A549 (cell line): ENCODE results near the gene KCTD12. TPM values are rescaled to one million over a fixed set of nuclear protein-coding genes. Genes with fewer than 3 reads are reported as not detected.

Experiments used
- ATAC-seq, 2 experiments: fragments of 200-7000 bp in 1 of 2; fragments of >200 bp in 1 of 2; cut with Nextera tagmentation in 1 of 2; cut with Tn5 transposase in 1 of 2; 3 replicates each; pipeline versions ENCODE4 v1.8.0 to v1.9.1; 2018 to 2020; ENCODE audit warnings: mild to moderate bottlenecking in 1 of 2, moderate library complexity in 1 of 2
- CTCF ChIA-PET: fragments of 300-600 bp; sonication (Branson Sonifier 250); formaldehyde crosslinking; extraction: SDS; loops from one replicate; lab custom pipeline; 2021; ENCODE audit warnings: antibody characterized with exemption, inconsistent platforms; lab: Yijun Ruan, JAX
- POLR2A ChIA-PET: fragments of 350-600 bp; formaldehyde crosslinking; extraction: SDS; loops from one replicate; lab custom pipeline; 2021; ENCODE audit warnings: antibody characterized with exemption, inconsistent platforms; lab: Yijun Ruan, JAX
- DNase-seq, 2 experiments: peaks; one replicate each; pipeline versions ENCODE4 v3.0.0 to v3.0.0-alpha.2; 2011 to 2016; ENCODE audit warnings: low read depth in 1 of 2, low spot score in 1 of 2
- FAIRE-seq: peaks from 2 replicates; lab custom pipeline; 2011; peaks lifted over from hg19 to GRCh38; lab: Jason Lieb, UNC
- H3K27ac ChIP-seq, 2 experiments: fragments of >200 bp; sonication (Bioruptor Twin); formaldehyde crosslinking; 3 replicates each; pipeline ENCODE4 v1.5.1; 2016 to 2017
- H3K4me1 ChIP-seq: fragments of >200 bp; sonication (Bioruptor Twin); formaldehyde crosslinking; 3 replicates; pipeline ENCODE4 v1.6.1; 2016
- H3K4me2 ChIP-seq: fragments of >200 bp; sonication (Bioruptor Twin); formaldehyde crosslinking; 3 replicates; pipeline ENCODE4 v1.6.1; 2016
- H3K4me3 ChIP-seq: fragments of >200 bp; sonication (Bioruptor Twin); formaldehyde crosslinking; 3 replicates; pipeline ENCODE4 v1.5.1; 2016
- H3K9me3 ChIP-seq: fragments of >200 bp; sonication (Bioruptor Twin); formaldehyde crosslinking; 3 replicates; pipeline ENCODE4 v1.6.1; 2016
- CBX8 ChIP-seq: fragments of 200-600 bp; sonication (generic); IDR thresholded peaks from 2 replicates; pipeline ENCODE4 v1.6.1; 2016
- CEBPB ChIP-seq, 2 experiments: fragments of >200 bp in 1 of 2; sonication (Bioruptor Twin) in 1 of 2; formaldehyde crosslinking in 1 of 2; IDR thresholded peaks; 2 replicates each; pipeline ENCODE4 v1.6.1; 2012 to 2016
- HOXB13 ChIP-seq: fragments of 250-450 bp; sonication (Bioruptor Pico); IDR thresholded peaks from 2 replicates; pipeline ENCODE4 v1.5.0; 2020; ENCODE audit warnings: low read depth, mild to moderate bottlenecking, moderate library complexity
- JUNB ChIP-seq: fragments of >200 bp; sonication (Bioruptor Twin); formaldehyde crosslinking; IDR thresholded peaks from 2 replicates; pipeline ENCODE4 v1.6.1; 2016
- NPAS2 ChIP-seq: fragments of 250-450 bp; sonication (Bioruptor Pico); IDR thresholded peaks from 2 replicates; pipeline ENCODE4 v1.8.0; 2022; ENCODE audit warnings: mild to moderate bottlenecking, moderate library complexity, borderline replicate concordance
- PHF8 ChIP-seq: fragments of 200-600 bp; sonication (generic); IDR thresholded peaks from 2 replicates; pipeline ENCODE4 v1.6.1; 2016; ENCODE audit warnings: low read depth, mild to moderate bottlenecking, antibody characterized with exemption, moderate library complexity, borderline replicate concordance
- POLR2A ChIP-seq: IDR thresholded peaks from 2 replicates; pipeline ENCODE4 v1.6.1; 2012; ENCODE audit warnings: mild to moderate bottlenecking, low read length
- POLR2AphosphoS2 ChIP-seq: conservative IDR thresholded peaks from 2 replicates; pipeline ENCODE4 v1.6.1; 2012; ENCODE audit warnings: low read length, improper control_type of control experiment, inconsistent platforms
- RAD21 ChIP-seq, 2 experiments: fragments of >200 bp in 1 of 2; sonication (Bioruptor Twin) in 1 of 2; formaldehyde crosslinking in 1 of 2; IDR thresholded peaks in 1 of 2; conservative IDR thresholded peaks in 1 of 2; 2 replicates in 1 of 2; 3 replicates in 1 of 2; pipeline ENCODE4 v1.6.1; 2012 to 2018; ENCODE audit warnings: inconsistent platforms in 1 of 2
- RARB ChIP-seq: fragments of 250-450 bp; sonication (Bioruptor Pico); IDR thresholded peaks from 2 replicates; pipeline ENCODE4 v1.8.0; 2021; ENCODE audit warnings: mild to moderate bottlenecking, moderate library complexity
- ZSCAN20 ChIP-seq: fragments of 250-450 bp; sonication (Bioruptor Pico); IDR thresholded peaks from 2 replicates; pipeline ENCODE4 v1.8.0; 2022; ENCODE audit warnings: mild to moderate bottlenecking, moderate library complexity
- WGBS: methylation state at CpG from one replicate; pipeline ENCODE4 v1.1.6; 2017; ENCODE audit errors: missing lambda C conversion rate; 5-methylcytosine and 5-hydroxymethylcytosine counted together
- polyA minus RNA-seq: library from RNA; depleted of rRNA, polyadenylated mRNA; stranded (reverse); fragments of >200 nt; gene quantifications from 2 replicates; pipeline ENCODE4 v1.2.3, GENCODE V29; 2011; rRNA and poly(A)+ RNA removed
- polyA plus RNA-seq, 4 experiments: library from polyadenylated mRNA; depleted of rRNA in 3 of 4; stranded (reverse); fragments of >200 nt; fragmentation: RNase III in 1 of 4; extraction: RNeasy Plus Mini Kit Qiagen cat#74134 plus additional on column Dnase treatment in 1 of 4; gene quantifications; 2 replicates in 3 of 4; 3 replicates in 1 of 4; pipeline ENCODE4 v1.2.3, GENCODE V29; 2011 to 2017
- TF ChIP-seq, protein P1 (sequence below): IDR thresholded peaks from 2 replicates; pipeline ENCODE4 v1.6.1; 2012
- TF ChIP-seq, protein P2 (sequence below): fragments of 200-600 bp; sonication (generic); IDR thresholded peaks from 2 replicates; pipeline ENCODE4 v1.6.1; 2016; ENCODE audit warnings: antibody characterized with exemption, mild to moderate bottlenecking, moderate library complexity
- TF ChIP-seq, protein P3 (sequence below): IDR thresholded peaks from 2 replicates; pipeline ENCODE4 v1.6.1; 2012
- TF ChIP-seq, protein P4 (sequence below): IDR thresholded peaks from 2 replicates; pipeline ENCODE4 v1.6.1; 2012; ENCODE audit warnings: low read depth, borderline replicate concordance
- TF ChIP-seq, protein P5 (sequence below): fragments of >200 bp; sonication (Bioruptor Twin); formaldehyde crosslinking; IDR thresholded peaks from 3 replicates; pipeline ENCODE4 v1.5.1; 2016

The KCTD12 gene
- polyA plus RNA-seq (2011; rRNA removed) (0.90 and 0.93 TPM in 2 replicates), polyA plus RNA-seq (2017; fragmentation: RNase III; extraction: RNeasy Plus Mini Kit Qiagen cat#74134 plus additional on column Dnase treatment) (0.66 to 0.77 TPM (median 0.71 TPM) in 3 replicates), polyA minus RNA-seq (0.54 and 0.58 TPM in 2 replicates)
- 0.46 and 0.49 TPM in 2 replicates for polyA plus RNA-seq (2012; cell fraction: cytosol; rRNA removed)
- 0.28 and 0.40 TPM in 2 replicates for polyA plus RNA-seq (2012; cell fraction: nucleus; rRNA removed)

DNA sequence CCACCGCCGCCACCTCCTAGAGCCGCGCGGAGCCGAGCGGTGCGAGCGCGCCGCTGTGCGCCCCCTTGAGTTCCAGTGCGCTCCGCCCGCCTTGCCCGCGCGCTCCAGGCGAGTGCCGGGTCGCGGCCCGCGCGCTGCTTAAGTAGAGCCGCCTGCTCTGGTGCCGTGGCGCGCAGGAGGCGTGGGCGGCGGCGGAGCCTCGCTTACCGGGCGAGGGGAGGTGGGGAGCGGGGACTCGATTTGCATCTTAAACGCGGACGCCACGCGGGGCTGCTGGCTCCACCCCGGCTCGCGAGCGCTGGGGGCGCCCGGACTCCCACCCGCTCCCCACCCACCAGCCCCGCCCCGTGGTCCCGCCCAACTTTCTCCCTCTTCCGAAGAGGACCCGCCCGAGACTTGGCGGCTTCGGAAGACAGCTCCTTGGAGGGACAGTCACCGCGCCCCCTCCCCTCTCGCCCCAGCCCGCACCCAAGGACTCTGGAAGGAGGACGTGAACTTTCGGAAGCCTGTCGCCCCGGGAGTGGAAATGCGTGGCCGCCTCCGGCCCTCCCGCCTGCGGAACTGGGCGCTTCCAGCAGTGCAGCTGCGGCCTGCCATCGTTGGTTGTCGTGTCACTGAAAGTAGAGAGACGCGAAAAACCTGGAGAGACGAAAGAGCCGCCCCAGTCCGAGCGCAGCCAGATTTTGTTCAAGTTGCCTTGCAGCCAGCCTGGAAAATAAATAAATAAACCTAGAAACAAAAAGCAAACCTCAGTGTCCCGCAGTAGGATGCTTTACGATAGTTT, at the start of gene KCTD12:
Gene KCTD12, minus strand, starts transcription at position 114 of the 784 bp plus-strand sequence. CDS start 257 bp downstream, outside the sequence.
- CTCF ChIA-PET = interaction anchor here (1.1 to 1.9 kb wide), 3 partner anchors 17 to 1199 kb away, joined by 4 to 6 read pairs (median 6); no protein-coding TSS in a partner anchor
- no peaks in the 10 kb centered on the region for H3K9me3 ChIP-seq
- FAIRE-seq (no peak), DNase-seq (peak; percentile 14 to 72), ATAC-seq (peak; percentile 85 to 94)
- peak within 1 kb of the TSS; percentile 18 to 81; a peak in 4 of 6 replicates for H3K27ac ChIP-seq
- 32% methylated on average over 8 of the region's 83 CpGs for WGBS
- H3K4me1 ChIP-seq = no peaks in the 10 kb centered on the region
- POLR2A ChIA-PET = interaction anchor here (0.6 kb wide), 1 partner anchor 27 kb away, joined by 3 read pairs; no protein-coding TSS in a partner anchor
- TF ChIP-seq, protein P1, sequence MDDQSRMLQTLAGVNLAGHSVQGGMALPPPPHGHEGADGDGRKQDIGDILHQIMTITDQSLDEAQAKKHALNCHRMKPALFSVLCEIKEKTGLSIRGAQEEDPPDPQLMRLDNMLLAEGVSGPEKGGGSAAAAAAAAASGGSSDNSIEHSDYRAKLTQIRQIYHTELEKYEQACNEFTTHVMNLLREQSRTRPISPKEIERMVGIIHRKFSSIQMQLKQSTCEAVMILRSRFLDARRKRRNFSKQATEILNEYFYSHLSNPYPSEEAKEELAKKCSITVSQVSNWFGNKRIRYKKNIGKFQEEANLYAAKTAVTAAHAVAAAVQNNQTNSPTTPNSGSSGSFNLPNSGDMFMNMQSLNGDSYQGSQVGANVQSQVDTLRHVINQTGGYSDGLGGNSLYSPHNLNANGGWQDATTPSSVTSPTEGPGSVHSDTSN = no peak
- TF ChIP-seq POLR2AphosphoS2 (no peak), PHF8 (no peak), NPAS2 (CRISPR knock-in tag) (no peak), CEBPB (IDR thresholded peaks at IDR 0.05) (no peak), POLR2A (peak; percentile 36; the same call in 1 of the 2 replicates), HOXB13 (CRISPR knock-in tag) (no peak), ZSCAN20 (no peak), RARB (no peak), RAD21 (conservative IDR thresholded peaks at IDR 0.05 in 1 of 2, IDR thresholded peaks at IDR 0.05 in 1 of 2) (no peak), JUNB (no peak)
- TF ChIP-seq, protein P2, sequence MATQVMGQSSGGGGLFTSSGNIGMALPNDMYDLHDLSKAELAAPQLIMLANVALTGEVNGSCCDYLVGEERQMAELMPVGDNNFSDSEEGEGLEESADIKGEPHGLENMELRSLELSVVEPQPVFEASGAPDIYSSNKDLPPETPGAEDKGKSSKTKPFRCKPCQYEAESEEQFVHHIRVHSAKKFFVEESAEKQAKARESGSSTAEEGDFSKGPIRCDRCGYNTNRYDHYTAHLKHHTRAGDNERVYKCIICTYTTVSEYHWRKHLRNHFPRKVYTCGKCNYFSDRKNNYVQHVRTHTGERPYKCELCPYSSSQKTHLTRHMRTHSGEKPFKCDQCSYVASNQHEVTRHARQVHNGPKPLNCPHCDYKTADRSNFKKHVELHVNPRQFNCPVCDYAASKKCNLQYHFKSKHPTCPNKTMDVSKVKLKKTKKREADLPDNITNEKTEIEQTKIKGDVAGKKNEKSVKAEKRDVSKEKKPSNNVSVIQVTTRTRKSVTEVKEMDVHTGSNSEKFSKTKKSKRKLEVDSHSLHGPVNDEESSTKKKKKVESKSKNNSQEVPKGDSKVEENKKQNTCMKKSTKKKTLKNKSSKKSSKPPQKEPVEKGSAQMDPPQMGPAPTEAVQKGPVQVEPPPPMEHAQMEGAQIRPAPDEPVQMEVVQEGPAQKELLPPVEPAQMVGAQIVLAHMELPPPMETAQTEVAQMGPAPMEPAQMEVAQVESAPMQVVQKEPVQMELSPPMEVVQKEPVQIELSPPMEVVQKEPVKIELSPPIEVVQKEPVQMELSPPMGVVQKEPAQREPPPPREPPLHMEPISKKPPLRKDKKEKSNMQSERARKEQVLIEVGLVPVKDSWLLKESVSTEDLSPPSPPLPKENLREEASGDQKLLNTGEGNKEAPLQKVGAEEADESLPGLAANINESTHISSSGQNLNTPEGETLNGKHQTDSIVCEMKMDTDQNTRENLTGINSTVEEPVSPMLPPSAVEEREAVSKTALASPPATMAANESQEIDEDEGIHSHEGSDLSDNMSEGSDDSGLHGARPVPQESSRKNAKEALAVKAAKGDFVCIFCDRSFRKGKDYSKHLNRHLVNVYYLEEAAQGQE = no peak
- TF ChIP-seq, protein P3, sequence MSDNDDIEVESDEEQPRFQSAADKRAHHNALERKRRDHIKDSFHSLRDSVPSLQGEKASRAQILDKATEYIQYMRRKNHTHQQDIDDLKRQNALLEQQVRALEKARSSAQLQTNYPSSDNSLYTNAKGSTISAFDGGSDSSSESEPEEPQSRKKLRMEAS = 0 out of 2 replicates have a peak, but pooled peaks have one; percentile 24
- TF ChIP-seq, protein P4, sequence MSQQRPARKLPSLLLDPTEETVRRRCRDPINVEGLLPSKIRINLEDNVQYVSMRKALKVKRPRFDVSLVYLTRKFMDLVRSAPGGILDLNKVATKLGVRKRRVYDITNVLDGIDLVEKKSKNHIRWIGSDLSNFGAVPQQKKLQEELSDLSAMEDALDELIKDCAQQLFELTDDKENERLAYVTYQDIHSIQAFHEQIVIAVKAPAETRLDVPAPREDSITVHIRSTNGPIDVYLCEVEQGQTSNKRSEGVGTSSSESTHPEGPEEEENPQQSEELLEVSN = 0 out of 2 replicates have a peak, but pooled peaks have one; percentile 5
- TF ChIP-seq, protein P5, sequence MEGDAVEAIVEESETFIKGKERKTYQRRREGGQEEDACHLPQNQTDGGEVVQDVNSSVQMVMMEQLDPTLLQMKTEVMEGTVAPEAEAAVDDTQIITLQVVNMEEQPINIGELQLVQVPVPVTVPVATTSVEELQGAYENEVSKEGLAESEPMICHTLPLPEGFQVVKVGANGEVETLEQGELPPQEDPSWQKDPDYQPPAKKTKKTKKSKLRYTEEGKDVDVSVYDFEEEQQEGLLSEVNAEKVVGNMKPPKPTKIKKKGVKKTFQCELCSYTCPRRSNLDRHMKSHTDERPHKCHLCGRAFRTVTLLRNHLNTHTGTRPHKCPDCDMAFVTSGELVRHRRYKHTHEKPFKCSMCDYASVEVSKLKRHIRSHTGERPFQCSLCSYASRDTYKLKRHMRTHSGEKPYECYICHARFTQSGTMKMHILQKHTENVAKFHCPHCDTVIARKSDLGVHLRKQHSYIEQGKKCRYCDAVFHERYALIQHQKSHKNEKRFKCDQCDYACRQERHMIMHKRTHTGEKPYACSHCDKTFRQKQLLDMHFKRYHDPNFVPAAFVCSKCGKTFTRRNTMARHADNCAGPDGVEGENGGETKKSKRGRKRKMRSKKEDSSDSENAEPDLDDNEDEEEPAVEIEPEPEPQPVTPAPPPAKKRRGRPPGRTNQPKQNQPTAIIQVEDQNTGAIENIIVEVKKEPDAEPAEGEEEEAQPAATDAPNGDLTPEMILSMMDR = peak; percentile 16; the same call in 1 of the 3 replicates
- H3K4me3 ChIP-seq = peak within 1 kb of the TSS; percentile 65
- H3K4me2 ChIP-seq = peak within 1 kb of the TSS; percentile 98

DNA sequence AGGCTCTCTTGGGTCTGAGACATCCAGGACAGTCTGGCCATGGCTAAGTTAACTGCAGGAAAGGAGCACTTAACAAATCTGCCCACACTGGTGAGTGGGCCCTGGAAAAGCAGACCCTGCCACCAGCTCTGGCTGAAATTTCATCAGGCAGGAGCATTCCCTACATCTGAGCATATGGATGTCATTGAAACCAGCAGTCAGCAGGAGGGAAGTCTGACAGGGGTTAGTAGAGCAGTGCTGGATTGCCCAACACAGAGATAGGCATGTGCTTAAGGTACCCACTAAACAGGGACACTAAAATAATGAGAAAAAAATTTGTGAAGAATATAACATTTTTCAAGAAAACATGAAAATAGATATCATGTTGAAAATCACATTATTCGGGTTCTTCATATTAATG, 48.5 kb upstream of the KCTD12 start:
- 71% methylated on average over 1 of the region's 1 CpG for WGBS
- CTCF ChIA-PET = no interaction called here
- POLR2A ChIA-PET = no interaction called here
- no peak overlapping the region for H3K4me3 ChIP-seq
- TF ChIP-seq CBX8 = no peak
- no peaks in the 10 kb centered on the region; the same call in 2 of the 3 replicates for H3K9me3 ChIP-seq
- FAIRE-seq (no peak), ATAC-seq (no peak), DNase-seq (no peak)
- H3K4me2 ChIP-seq = no peak overlapping the region
- H3K27ac ChIP-seq = no peak overlapping the region
- no peaks in the 10 kb centered on the region for H3K4me1 ChIP-seq
